ENCODE data around the gene PTPRM.

PTPRM gene

DNA sequence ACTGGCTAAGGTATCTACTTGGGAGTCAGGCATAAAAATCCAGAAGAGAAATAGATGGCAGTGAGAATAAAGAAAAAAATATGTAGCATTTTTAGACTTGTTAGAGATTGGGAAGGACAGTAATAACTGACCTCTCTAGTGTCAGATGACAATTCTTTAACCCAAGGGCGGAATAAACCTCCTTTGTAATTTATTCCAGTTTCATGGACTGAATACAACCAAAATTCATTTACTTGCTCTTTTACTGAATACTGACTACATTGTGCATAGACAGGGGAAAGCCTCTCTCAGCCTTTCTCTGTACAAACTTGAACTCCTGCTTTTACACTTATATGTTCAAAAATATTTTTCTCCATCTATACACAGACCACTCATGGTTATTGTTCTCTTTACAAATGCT, 566.8 kb downstream of the PTPRM start:
- no peak for DNase-seq

DNA sequence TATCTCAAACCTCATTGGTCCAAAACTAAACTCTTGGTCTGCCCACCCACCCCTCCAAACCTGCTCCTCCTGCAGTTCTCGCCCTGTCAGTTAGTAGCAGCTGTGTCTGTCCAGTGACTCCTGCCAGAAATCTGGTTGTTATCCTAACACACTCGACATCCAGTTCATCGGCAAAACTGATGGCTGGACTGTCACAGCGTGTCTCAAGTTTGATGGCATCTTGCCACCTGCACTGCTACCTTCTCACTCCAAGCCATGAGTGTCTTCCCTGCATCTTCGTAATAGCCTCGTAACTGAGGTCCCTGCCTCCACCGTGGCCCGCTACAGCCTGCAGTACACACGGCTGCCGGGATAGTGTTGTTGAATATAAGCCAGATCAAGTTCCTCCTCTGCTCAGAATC, 572.0 kb downstream of the PTPRM start:
- no peak for DNase-seq

DNA sequence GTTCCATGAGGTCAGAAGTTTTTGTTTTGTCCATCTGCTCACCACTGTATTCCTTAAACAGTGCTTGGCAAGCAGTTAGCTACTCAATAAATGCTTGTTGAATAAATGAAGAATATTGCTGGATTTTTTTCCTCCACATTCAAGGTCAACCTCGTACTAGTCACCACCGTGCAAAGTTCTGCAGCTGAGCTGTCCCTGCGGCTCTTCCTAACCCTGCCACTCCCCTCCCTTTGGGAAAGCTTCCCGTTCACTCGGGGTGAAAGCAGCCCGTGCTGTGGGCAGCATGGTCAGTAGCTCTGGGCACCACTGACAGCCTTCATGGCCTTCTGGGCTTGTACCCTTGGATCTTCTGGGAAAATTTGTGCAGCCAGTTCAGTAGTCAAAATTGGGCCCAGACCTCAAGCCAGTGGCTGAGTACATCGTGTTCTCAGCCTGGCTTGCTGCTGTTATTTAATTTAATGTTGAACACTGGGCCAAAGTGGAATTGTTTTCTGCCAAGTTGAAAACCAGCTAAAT, 572.8 kb downstream of the PTPRM start:
- DNase-seq, result no peak

DNA sequence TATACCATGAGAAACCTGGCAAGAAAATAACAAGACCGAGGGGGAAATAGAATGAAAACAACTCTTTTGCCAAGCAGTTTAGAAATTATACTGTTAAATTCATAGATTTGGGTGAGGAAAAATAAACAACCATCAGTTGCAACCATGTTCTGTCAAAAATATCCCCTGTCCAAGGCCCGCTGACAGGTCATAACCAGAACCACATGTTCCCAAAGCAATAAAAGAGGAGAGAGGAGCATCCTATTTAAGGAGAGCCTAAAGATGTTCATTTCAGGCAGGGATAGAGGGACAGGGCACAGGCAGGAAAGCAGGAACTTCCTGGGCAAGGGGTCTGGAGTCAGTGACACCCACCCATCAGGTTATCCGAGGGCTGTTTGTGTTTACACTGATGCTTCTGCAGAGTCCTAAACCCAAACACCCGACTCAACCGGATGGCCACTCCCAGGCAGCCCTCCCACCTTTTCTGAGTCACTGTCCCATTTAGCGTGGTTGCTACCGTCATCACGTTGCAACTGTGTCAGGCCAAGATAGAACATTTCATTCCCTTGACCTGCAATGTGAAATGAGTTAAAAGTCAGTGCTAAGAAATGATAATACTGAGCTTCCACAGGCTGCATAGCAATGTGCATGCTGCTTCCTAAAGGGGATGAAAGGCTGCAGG, 573.9 kb downstream of the PTPRM start:
- no peak for DNase-seq

DNA sequence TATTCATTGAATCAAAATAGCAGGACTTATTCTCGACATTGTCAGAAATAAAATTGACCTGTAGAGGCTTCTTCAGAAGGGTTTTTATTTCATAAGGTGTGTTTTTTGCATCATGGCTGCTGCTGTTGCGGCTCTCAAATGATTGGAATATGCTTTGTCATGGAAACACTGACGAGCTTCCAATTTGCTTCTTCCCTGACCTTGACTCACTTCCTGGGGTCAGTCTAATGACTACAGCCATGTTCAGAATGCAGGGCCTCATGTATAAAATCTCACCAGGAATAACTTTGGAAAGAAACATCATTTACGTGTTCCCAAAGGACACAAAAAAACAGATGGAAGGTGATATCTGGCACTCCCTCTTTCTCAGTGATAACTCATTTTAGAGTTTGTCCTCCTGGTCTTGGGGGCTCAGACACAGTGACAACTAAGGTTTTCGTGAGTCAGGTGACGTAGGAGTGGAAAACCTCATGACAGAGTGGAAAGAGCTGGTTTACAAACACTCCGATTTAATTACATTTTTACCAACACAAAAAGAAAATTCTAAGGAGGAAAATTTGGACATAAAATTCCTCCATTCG, 575.1 kb downstream of the PTPRM start:
- no peak for DNase-seq

DNA sequence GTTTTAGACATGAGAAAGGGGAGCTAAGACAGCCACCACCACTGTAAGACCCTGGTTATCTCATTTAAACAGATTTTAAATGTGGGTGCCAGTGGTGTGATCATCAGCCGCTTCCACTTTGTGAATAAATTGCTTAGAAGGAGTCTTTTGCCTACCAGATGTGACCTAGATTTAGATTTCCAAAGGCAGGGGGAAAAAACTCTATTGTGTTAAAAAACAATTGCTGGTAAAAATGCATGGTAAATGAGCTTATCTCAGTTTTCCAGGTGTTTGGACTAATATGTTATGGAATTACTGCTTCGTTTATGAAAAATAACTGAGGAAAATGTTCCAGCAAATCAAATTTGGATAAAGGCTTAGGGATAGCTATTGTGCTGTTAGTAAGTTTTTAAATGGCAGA, 575.8 kb downstream of the PTPRM start:
- DNase-seq, result no peak

DNA sequence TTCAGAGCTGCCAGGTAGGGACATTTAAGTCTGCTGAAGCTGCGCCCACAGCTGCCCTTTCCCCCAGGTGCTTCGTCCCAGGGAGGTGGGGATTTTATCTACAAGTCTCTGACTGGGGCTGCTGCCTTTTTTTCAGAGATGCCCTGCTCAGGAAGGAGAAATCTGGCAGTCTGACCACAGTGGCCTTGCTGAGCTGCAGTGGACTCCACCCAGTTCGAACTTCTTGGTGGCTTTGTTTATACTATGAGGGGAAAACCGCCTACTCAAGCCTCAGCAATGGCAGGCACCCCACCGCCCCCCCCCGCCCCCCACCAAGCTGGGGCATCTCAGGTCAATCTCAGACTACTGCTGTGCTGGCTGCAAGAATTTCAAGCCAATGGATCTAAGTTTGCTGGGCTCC, 584.1 kb downstream of the PTPRM start:
- DNase-seq, result no peak

DNA sequence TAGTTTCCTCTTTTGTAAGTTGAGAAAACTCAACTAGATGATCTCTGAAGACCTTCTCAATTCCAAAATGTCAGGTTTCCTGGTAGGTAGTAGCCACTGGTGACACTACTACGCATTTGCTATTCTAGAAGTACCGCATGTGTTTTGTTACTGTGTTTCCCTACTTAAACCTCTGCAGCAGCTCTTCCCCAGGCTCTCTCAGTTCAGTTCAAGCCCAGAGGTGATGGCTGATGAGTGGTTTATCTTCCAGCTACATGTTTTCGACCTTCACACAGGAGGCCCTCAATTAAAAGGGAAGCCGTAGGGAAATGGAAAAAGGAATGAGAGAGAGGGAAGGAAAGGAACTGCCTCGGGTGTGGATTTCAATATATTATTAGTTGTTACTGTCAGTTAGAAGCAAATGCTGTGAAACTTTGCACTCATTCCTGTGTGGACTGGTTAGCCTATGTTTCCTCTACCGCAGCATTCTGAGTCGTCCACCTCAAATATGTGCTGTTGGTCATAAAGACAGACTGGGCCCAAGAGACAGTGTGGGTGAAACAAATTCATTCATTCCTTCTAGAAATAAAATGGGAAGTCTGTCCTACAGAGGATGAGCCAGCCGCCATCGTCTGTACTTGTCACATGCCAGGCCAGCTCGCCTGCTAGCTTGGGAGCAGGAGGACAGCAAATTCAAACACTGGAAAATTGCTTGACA, 586.9 kb downstream of the PTPRM start:
- no peak for DNase-seq

DNA sequence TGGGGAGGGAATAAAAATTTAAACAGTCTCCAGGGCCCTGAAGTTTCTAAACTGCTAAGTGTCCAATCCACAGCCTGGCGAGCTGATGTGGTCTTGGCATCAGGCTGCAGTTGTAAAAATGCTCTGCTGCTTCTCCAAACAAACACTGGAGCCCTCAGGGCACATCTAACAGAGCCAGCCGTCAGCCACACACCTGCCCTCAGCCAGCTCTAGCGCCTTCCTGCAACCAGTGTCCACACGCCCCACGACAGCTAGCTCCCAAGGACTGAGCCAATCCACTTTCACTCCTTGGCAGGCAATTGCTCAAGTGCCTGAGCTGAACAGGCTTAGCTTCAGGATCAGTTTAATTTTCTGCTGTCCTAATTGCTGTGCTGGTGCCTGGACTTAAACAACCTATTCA, 595.7 kb downstream of the PTPRM start:
- no peak for DNase-seq

DNA sequence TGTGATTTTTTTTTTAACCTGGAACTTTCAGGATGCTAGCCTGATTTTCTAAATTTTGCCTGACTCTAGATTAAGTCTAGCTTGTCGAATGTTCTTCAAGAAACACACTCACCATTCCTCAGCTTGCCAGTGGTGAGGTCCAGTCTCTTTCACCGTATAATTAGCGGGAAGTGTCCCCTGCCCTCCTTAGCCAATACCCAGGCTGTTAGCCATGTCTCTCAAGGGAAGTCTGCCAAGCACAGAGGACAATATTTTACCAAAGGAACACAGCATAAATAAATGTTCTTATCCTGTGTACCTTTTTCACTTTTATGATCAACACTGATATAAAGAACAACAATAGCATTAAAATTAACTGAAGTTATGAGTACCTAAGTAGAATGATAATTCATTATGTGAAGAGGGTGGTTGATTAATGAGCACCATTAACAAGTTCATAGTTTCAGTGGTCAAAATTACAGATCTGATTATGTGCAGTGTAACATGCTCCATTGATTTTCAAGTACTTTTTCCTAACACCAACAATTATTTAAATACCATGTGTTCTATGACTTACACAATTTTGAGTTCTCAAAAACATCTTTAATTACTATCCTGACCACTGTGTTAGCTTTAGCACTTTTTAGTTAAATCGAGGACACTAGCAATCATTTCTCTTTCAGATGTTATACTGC, 596.3 kb downstream of the PTPRM start:
- no peak for DNase-seq

DNA sequence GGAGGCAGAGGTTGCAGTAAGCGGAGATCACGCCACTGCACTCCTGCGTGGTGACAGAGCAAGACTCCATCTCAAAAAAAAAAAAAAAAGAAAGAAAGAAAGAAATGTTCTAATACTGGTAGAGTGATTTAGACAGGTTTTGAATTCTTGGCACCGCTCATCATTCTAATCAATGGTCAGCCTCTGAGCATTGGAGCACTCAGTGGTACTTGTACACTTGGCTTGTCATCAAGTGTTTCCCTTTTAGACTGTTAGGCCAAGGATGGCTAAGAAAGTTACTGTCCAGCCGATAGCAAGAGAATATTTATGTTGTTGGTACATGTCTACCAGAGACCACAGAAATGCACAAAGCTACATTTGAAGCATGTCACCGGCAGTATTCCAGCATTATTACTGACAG, 598.0 kb downstream of the PTPRM start:
- no peak for DNase-seq

DNA sequence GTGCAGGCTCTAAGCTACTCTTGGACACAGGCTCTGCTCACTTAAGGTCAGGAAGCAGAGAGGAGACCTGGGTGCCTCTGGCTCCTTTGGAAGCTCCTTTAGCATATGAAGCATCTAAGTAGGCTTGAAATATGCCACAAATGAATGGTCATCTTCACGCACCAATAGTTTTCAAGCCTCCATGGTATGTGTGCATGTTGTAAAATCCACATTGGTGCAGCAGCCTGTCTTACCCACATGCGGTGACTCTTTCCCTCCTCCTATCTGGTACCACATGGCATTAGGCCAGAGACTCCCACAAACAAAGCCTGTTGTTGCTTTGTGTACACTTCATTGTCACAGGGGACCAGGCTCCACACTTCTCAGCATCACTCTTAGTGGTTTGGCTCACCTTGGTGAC, 599.9 kb downstream of the PTPRM start:
- DNase-seq, result no peak

DNA sequence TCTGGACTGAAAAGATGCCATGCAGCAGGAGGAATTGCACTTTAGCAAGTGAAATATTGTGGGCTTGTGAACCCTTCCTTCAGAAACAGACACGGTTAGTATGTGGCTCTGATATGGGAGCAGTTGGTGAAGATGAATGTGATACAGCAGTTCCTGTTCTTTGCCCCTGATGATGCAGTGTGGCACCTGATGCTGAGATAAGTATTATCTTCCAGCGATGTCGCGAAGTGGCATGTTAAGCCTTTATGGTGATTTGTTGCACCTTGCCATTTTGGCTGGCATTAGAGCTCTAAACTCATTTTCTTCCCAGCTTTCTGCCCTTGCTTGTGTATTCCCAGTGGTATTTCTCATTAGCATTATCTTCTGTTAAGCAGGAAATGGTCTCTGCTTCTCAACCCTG, 600.6 kb downstream of the PTPRM start:
- DNase-seq, result no peak

DNA sequence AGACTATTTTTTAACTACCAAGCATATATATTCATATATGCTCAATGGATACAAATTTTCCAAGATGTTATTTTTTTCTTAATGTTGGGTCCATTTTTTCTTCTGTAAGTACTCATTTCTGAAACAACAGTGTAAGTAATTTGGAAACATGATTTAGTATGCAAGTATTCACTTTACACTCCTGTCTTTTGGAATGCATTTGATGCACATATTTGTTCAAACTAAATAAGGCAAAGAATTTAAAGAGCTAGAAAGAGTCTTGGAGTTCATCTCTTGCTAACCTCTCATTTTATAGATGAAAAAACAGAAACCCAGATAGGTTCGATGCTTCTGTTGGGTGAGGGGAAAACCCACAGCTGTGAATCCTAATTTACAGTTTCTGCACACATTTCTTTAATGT, 602.6 kb downstream of the PTPRM start:
- no peak for DNase-seq

DNA sequence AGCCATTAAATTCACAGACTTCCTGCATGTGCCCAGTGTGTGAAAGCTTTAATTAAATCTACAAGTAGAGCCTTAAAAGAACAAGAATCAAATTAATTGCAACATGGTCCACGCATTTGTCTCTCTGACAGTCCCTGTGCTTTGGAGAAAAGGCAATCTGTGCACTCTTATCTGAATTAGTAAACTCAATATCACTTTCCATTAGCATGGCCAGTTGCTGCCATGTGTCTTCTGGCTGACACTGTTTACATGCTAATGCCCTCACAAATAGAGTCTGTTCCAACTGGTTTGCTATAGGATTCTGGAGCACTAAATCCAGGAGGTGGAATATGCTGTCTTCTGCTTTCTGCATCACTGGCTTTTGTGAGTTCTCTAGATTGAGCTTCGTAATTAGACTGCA, 607.7 kb downstream of the PTPRM start:
- DNase-seq, result no peak

DNA sequence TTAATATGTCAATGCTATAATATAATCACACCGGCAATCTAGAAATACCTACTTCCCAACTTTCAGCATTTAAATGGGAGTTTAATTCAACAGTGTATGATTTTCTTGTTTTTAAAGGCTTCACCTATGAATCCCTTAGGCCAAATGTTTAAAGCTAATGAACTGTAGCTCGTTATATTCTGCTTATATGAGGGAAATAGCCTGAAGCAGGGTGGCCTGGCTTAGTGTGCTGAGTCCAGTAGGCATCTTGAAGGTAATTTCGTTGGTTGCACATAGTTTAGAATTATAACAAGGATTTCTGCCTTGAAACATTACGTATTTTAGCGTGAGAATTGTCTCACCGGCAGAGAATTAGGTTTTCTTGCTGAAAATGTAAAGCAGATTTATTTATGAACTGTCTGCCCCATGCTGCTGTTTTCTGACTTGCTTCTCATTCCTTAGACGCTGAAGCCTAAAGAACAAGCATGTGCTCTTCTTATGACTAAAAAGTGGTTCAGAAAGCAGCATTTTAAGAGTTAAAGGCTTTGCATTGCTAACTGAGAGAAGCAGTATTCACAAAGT, 608.5 kb downstream of the PTPRM start:
- DNase-seq, result no peak

DNA sequence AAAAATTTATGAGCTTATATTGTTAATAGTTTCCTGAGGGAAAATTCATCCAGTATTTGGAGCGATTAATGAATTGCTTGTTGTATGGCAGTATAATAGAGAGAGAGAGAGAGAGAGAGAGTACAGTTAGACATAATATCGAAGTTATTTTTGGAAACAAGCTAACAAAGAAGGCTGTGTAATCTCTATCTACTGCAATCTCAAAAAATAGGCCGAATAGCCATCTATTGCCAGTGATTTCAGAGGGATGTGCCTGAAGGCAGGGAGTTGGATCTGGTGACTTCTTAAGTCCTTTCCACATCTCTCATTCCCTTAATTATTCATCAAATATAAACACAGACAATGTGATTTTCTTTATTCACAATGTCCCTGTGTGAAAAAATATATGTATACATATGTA, 609.0 kb downstream of the PTPRM start:
- DNase-seq, result no peak

DNA sequence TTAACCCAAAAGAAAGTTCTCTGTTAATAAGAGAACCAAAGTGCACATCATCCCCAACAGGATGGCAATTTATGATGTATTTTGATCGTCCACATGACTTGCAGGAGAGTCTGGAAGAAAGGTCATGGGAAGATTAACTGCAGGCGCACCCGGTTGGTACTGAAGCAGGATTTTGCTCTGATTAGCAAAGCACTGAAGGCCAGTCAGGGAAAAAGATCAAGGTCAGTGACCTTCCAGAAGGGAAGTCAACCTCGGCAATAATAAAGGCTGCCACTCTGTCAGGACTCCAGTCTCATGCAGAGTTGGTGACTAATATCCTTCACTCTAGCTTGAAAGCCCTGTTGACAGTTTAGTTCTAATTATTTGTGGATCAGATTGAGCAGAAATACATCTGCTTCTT, 609.4 kb downstream of the PTPRM start:
- no peak for DNase-seq

DNA sequence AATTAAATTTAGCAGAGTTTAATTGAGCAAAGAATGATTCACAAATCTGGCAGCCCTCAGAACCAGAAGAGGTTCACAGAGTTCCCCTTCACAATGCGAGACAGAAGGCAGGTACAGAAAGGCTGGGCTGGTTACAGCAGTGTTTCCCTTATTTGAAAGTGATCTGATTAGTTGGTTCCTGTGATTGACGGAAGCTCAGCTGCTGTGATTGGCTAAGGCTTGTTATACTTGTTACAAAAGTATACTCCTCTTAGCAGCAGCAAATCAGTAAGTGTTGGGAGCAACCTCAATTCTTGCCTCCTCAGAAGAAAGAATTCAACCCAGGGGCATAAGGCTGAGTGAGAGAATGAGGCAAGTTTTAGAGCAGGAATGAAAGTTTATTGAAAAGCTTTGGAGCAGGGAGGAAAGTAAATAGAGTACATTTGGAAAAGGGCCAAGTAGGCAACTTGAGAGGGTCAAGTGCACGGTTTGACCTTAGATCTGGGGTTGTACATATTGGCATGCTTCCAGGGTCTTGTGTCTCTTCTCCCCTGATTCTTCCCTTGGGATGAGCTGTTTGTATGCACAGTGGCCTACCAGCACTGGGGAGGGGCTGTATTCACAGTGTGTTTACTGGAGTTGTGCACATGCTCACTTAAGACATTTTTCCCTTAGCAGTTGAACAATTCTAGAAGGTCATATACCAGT, 610.4 kb downstream of the PTPRM start:
- DNase-seq, result no peak

DNA sequence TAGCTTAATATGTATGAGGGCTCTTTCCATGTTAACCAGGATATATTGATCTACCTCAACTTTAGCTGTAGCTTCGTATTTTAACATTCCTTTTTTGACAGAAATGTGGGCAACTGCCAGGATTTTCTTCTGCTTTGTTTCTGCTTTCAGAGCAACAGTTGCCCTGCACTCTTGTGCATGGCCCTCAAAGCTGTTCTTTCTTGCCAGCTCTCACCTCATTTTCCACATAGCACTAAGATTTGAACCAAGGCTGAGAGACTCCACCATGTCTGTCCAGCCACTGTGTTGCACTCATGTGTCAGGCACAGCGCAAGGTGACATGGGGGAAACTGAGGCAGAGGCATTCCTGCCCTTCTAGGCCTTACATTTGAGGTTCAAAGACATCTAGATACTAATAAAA, 619.3 kb downstream of the PTPRM start:
- DNase-seq, result no peak

DNA sequence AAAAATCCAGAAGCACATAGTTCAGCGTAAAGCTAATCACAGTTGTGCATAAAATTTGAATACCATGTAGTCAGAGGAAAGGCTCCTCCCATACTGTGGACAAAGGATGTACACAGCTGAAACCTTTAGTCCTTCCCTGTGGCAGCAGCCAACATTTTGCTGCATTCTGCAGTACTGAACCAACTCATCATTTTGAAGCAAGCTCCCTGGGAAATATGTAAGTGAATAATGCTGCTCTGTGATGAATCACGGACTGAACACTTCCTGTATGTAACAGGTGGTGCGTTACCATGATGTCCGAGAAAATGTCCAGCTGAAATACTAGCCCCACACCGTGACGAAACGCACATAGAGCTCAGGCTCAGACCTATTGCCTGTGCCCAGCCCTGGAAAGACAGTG, 621.1 kb downstream of the PTPRM start:
- DNase-seq, result no peak

DNA sequence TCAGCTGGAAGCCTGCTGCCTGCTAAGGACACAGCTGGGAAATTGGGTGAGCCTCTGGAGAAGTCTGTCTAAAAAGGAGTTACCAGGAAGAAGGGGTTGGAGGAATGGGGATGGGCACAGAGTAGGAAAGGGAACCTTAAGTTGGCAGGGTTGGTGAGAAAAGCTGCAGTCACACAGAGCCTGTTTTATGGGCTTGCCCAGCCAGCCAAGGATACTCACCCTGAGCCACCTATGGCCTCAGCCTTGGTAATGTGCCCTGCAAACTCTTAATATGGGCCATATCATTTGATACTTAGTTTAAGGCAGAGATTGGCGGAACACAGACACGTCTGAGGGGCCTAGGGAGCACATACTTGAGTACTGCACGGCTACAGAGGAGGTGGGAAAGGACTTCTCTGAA, 623.9 kb downstream of the PTPRM start:
- DNase-seq, result no peak

DNA sequence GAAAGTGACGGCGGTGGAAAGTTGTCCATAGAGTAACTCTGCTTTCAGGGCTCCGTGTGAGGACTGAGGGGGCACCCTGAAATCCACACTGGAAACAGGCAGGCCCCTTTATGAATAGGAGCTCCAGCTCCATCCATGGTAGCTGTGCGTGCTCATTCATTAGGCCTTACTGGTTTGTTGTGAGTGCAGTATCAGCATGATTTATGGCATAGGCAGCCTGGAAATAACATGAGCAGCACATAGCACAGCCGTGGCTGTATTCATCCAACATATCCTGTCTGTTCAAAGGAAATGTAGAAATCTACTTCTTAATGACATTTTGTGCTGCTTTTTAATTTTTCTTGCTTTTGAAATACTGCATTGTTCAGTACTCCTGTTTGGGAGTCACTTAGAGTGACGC, 627.3 kb downstream of the PTPRM start:
- DNase-seq, result no peak
